Epithelial cell of esophagus (primary cell): ENCODE measurements around the gene MTA1.

ENCODE experiments used
- DNase-seq: peaks from one replicate; pipeline ENCODE4 v3.0.0; 2010; ENCODE audit warnings: low read depth
- H3K4me3 ChIP-seq: 2 replicates; pipeline ENCODE4 v1.5.1; 2011; ENCODE audit warnings: mild to moderate bottlenecking, low read length, control low read depth
- TF ChIP-seq, protein P1 (sequence below): IDR thresholded peaks from 2 replicates; pipeline ENCODE4 v1.5.1; 2011; ENCODE audit warnings: low read depth, mild to moderate bottlenecking, low read length, control low read depth, inconsistent platforms; ENCODE audit not compliant: insufficient read depth; ENCODE audit errors: missing control alignments

The MTA1 gene

DNA sequence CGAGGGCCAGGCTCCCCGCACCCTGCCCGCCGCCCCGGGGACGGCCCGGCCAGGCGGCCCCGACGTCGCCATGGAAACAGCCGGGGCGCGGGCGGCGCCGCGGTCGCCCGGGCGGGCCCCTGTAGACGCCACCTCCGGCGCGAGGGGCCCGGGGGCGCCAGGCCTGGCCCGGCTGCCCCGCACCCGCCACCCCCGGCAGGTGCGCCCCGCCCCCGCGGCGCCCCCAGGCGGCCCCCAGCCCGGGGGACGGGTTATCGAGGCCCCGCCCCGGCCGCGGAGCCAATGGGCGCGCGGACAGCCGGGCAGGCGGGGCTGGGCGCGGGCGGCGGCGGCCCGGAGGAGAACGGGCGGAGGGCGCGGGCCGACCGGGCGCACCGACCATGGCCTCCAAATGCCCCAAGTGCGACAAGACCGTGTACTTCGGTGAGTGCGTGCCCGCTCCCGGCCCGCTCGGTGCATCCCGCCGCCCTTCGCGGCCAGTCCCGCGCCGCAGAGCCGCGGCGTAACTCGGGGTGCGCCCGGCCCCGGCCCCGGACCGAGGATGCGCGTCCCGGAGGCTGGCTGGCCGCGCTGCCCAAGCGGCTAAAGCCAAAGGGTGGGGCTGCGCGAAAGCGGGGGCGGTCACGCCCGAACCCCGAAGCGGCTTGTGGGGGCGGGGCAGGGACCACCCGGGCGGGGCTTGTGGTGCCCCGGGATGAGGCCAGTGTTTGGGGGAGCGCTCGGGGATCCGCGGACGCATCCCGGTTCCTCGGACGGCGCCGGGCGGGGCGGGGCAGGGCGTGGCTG, 55.0 kb downstream of the MTA1 start, which contains the start of gene CRIP2:
Gene CRIP2 (plus strand): TSS at position 339 of the 786 bp plus-strand sequence. CDS start 42 bp downstream, at position 381.
- peak; percentile 53 for DNase-seq
- TF ChIP-seq, protein P1, sequence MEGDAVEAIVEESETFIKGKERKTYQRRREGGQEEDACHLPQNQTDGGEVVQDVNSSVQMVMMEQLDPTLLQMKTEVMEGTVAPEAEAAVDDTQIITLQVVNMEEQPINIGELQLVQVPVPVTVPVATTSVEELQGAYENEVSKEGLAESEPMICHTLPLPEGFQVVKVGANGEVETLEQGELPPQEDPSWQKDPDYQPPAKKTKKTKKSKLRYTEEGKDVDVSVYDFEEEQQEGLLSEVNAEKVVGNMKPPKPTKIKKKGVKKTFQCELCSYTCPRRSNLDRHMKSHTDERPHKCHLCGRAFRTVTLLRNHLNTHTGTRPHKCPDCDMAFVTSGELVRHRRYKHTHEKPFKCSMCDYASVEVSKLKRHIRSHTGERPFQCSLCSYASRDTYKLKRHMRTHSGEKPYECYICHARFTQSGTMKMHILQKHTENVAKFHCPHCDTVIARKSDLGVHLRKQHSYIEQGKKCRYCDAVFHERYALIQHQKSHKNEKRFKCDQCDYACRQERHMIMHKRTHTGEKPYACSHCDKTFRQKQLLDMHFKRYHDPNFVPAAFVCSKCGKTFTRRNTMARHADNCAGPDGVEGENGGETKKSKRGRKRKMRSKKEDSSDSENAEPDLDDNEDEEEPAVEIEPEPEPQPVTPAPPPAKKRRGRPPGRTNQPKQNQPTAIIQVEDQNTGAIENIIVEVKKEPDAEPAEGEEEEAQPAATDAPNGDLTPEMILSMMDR = no peak
- peak within 1 kb of the TSS; percentile 46 for H3K4me3 ChIP-seq

DNA sequence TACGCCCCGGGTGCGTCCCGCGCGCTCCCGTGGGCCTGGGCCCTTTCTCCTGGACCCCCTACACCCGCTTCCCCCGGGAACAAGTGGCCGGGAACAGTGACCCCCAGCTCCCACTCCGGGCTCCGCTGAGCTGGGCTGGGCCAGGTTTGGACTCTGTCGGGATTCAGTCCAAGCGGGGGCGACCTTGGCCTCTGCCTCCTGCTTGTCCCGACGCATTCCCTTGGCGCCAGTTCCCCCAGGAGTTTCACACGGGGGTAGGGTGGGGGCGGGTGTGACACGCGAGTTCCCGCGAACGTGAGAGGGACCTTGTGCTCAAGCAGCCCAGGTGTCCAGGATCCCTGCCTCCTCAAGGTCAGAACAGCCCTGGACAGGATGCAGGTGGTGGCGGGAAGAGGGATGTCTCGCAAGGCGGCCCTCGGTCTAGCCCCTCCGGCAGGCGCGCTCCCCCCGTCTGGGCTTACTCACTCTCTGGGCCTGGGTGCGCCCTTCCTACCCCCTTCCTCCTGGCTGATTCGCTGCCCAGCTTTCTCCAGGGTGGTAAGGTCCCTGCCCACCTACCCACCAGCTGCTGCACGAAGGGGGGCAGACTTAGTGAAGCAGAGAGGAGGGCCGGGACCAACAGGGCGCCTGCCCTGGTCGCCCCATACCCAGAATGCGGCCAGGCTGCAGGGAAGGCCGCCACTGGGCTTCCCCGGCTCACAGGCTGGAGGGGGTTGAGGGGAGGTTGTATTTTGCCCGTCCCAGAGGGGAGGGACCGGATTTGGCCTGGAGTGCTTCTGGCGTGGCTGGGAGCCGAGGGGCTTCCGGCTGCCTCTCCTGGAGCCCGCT, 55.9 kb downstream of the MTA1 start:
- H3K4me3 ChIP-seq = peak overlapping the region; percentile 46
- TF ChIP-seq, protein P1 = no peak
- DNase-seq = peak; percentile 62

DNA sequence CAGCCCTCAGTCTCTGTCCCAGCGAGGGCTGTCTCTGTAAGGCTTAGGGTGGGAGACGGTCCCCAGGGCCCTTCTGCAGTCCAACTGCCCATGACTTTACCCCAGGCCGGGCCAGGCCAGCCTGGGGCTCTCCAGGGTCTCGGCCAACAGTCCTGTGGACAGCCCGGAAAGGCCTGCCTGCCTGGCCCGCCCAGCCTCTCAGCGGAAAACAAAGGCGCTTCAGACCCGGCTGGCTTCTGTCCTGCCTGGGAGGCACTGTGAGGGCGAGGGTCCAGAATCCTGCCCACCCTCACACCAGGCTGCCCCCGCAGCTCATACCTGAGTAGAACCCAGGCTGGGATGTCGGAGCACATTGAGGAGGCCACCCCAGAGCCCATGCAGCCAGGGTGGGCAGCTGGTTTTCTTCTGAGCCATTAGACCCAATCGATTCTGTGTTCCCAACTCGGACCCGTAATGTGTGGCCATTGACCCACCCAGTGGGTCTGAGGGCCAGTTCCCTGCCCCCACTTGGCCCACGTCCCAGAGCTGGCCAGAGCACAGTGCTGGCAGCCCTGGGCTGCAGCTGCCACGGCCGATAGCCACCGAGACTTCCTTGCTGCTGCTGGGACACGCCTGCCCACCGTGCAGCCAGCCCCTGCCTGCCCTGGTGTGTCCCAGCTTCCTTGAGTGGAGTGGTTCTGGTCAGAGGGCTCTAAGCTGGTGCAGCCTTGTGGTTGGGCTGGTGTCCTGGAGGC, 56.6 kb downstream of the MTA1 start:
- TF ChIP-seq, protein P1 = no peak
- peak; percentile 22 for DNase-seq
- peak overlapping the region; percentile 46 for H3K4me3 ChIP-seq

DNA sequence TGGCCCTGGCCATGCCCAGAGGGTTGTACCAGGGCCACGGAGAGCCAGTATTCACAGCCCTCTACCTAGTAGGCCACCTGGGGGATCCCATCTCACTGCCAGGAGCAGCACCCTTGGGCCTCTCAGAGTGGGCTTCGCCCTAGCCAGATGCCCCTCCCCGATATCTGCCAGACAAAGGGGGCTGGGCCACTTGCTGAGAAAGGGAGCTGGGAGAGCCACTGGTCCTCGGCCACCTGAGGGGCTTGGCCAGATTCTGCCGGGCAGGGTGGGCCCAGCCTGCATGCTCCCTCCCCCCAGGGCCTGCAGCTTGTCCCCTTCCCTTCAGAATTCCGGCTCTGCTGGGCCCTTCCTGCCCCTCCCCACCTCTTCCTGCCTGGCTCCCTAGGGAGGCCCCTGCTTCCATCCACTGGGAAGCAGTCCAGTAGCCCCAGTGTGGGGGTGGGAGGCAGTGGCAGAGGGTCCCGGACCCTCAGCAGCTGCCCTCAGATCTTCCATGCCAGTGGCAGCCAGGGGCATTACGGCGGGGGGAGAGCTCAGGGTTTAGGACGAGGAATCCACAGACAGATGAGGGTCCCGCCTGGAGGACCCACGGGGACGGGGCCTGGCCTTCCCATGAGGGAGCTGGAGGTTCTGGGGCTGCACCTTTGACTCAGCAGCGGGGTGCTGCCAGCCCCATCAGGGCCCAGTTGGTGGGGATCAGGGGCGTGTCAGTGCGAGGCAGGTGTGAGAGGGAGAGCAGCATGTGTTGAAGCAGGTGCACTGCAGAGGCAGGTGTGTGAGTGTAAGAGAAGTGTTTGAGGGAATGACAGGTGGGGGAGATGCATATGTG, 57.4 kb downstream of the MTA1 start:
- TF ChIP-seq, protein P1 = no peak
- no peak for DNase-seq
- H3K4me3 ChIP-seq = no peak overlapping the region

DNA sequence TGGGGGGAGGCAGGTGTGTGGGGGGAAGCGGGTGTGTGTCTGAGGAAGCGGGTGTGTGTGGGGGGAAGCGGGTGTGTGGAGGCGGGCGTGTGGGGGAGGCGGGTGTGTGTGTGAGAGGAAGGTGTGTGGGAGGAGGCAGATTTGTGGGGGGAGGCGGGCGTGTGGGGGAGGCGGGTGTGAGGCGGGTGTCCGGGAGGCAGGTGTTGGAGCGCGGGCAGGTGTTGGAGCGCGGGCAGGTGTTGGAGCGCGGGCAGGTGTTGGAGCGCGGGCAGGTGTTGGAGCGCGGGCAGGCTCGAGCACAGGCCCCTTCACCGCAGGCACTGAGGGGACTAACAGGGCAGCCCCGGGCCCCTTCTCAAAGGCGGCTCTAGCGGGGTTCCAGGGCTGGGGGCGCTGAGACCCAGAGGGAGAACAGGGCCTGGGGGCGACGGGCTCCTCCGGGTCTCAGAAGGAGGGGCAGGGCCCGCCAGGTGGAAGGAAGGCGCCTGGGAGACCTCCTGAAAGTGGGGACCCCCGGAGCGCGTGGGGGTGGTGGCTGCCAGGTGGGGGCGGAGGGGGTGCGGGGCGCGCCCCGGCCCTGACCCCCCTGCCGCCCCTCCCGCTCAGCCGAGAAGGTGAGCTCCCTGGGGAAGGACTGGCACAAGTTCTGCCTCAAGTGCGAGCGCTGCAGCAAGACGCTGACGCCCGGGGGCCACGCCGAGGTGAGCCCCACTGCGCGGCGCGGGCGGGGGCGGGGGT, 58.2 kb downstream of the MTA1 start:
- no peak overlapping the region for H3K4me3 ChIP-seq
- DNase-seq = no peak
- TF ChIP-seq, protein P1 = no peak
